ENCODE measurements around the gene TP63. TPM values are rescaled to one million over a fixed set of nuclear protein-coding genes. Genes with fewer than 3 reads are reported as not detected.

TP63 gene
- total RNA-seq, 1 experiment from 2014 or later, result 41.9 TPM

DNA sequence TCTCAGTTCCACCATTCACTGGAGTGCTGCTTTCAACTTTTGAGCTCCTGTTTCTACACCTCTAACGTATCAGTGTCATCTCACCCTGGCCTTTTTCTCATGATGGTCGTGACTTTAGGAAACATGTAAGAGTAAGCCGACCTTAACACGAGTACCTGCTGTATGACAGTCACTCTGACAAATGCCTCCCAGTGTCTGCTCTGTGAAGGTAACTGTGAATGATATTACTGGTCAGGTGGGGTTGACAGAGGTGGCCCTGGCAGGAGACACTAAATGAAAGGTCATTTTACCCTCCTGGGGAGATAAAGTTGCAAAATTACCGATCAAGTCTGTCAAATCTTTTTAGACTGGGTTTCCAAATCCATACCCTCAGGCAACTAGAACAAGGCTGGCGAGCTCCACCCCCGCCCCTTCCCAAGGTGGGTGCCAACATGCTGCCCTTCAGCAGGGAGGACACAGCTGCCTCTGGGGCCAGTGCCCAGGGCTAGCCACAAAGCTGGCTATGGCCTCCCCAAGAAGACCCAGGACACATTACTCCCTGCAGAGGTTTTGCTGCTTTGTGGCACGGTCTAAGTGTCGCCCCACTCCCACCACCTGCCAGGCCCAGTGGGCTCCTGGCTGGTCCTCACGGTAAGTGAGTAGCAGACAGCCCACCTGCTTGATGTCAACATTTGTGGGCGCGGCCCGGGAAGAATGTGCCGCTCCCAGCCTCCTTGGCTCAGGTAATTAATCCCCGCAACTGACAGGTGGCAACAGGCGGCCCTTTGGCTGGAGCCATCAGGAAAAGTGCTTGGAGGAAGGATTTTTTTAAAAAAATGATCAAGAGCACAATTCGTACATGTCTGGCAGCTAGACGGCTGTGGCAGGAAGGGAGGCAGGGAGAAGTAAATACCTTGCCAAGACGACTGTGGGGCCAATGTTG, 211.8 kb downstream of the TP63 start:
- Mint-ChIP-seq H3K4me3 (ENCODE audit: unreplicated experiment) (peak overlapping the region; percentile 15), H3K27me3 (ENCODE audit: insufficient read depth, unreplicated experiment) (no peaks in the 10 kb centered on the region), H3K36me3 (ENCODE audit: insufficient read depth, unreplicated experiment) (peaks cover 34% of the 10 kb centered on the region), H3K4me1 (ENCODE audit: insufficient read depth, unreplicated experiment) (peaks cover 49% of the 10 kb centered on the region), H3K9me3 (ENCODE audit: unreplicated experiment) (no peaks in the 10 kb centered on the region), H3K27ac (ENCODE audit: low read depth, unreplicated experiment) (peak overlapping the region; percentile 99)
- TF ChIP-seq, protein P1, sequence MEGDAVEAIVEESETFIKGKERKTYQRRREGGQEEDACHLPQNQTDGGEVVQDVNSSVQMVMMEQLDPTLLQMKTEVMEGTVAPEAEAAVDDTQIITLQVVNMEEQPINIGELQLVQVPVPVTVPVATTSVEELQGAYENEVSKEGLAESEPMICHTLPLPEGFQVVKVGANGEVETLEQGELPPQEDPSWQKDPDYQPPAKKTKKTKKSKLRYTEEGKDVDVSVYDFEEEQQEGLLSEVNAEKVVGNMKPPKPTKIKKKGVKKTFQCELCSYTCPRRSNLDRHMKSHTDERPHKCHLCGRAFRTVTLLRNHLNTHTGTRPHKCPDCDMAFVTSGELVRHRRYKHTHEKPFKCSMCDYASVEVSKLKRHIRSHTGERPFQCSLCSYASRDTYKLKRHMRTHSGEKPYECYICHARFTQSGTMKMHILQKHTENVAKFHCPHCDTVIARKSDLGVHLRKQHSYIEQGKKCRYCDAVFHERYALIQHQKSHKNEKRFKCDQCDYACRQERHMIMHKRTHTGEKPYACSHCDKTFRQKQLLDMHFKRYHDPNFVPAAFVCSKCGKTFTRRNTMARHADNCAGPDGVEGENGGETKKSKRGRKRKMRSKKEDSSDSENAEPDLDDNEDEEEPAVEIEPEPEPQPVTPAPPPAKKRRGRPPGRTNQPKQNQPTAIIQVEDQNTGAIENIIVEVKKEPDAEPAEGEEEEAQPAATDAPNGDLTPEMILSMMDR (IDR thresholded peaks at IDR 0.05; ENCODE audit: unreplicated experiment), result no peak
- ChIA-PET POLR2A (interaction anchor here (0.7 to 9.7 kb wide), 33 partner anchors 10 to 574 kb away, joined by 3 to 166 read pairs (median 7); no protein-coding TSS in a partner anchor), CTCF (interaction anchor here (0.6 to 2.9 kb wide), 8 partner anchors 18 to 574 kb away, joined by 3 to 12 read pairs (median 6); no protein-coding TSS in a partner anchor)
- BruUV-seq (replicated peaks), result no TSS peak
- intact Hi-C loops (cut with micrococcal nuclease), result no loop called here
- DNase-seq (ENCODE audit: unreplicated experiment), result peak; percentile 93

DNA sequence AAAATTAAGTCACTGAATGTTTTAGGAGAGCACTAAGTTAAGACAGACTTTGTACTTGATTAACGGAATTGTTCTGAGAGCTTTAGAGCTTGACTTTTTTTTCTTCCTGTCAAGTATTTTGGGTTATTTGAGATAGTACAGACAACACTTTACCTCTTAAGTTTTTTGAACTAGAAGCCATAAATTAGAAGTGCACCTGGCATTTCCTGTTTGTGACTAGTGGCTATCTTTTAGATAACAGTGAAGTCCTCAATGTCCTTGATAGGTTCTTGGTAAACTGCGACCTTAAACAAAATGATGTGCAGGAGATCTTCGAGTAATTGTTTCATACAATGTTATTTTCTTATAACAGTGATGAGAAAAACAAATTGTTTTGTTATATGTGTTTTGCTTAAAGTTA, 213.9 kb downstream of the TP63 start:
- peaks cover 36% of the 10 kb centered on the region for H3K4me1 Mint-ChIP-seq (ENCODE audit: insufficient read depth, unreplicated experiment)
- H3K27me3 Mint-ChIP-seq (ENCODE audit: insufficient read depth, unreplicated experiment), result no peaks in the 10 kb centered on the region
- TF ChIP-seq, protein P1 (IDR thresholded peaks at IDR 0.05; ENCODE audit: unreplicated experiment), result no peak
- no peak for DNase-seq (ENCODE audit: unreplicated experiment)
- no peak overlapping the region for H3K4me3 Mint-ChIP-seq (ENCODE audit: unreplicated experiment)
- H3K36me3 Mint-ChIP-seq (ENCODE audit: insufficient read depth, unreplicated experiment), result peaks cover 55% of the 10 kb centered on the region
- POLR2A ChIA-PET, result interaction anchor here (0.6 to 9.7 kb wide), 12 partner anchors 8 to 577 kb away, joined by 3 to 166 read pairs (median 7); no protein-coding TSS in a partner anchor
- BruUV-seq (replicated peaks), result no TSS peak
- intact Hi-C loops (cut with micrococcal nuclease), result no loop called here
- H3K9me3 Mint-ChIP-seq (ENCODE audit: unreplicated experiment), result no peaks in the 10 kb centered on the region
- CTCF ChIA-PET, result interaction anchor here (1.0 to 1.4 kb wide), 3 partner anchors 12 to 573 kb away, joined by 3 read pairs; no protein-coding TSS in a partner anchor
- peak overlapping the region; percentile 21 for H3K27ac Mint-ChIP-seq (ENCODE audit: low read depth, unreplicated experiment)

DNA sequence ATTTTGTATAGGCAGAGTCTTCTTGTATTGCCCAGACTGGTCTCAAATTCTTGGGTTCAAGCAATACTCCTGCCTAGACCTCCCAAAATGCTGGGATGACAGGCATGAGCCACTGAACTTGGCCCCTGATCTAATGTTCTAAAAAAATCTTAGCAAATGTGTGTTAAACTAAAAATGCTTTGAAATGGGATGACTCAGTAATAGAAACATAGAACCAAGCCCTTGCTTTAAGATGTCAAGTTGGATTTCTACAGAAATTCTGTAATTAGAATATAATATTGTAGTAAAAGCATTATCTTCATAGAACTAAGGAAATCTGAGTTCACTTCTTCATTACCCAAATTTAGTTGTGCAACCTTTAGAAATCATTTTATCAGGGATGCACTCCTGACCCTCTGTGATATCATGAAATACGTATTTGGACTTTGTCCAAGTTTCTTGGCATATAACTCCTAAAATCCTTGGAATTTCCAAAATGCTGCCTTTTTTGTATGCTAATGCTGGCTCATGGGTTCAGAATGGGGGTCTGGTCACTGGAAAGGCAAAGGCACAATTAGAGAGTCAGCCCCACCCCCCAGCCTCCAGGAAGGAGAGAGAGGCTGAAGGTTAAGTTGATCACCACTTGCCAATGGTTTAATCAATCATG, 217.3 kb downstream of the TP63 start:
- ChIA-PET POLR2A (interaction anchor here (1.6 kb wide), 2 partner anchors 8 to 14 kb away, joined by 6 to 10 read pairs; no protein-coding TSS in a partner anchor), CTCF (no interaction called here)
- no peak overlapping the region for H3K4me3 Mint-ChIP-seq (ENCODE audit: unreplicated experiment)
- H3K4me1 Mint-ChIP-seq (ENCODE audit: insufficient read depth, unreplicated experiment), result peaks cover 6% of the 10 kb centered on the region
- H3K27ac Mint-ChIP-seq (ENCODE audit: low read depth, unreplicated experiment), result no peak overlapping the region
- peaks cover 11% of the 10 kb centered on the region for H3K9me3 Mint-ChIP-seq (ENCODE audit: unreplicated experiment)
- H3K36me3 Mint-ChIP-seq (ENCODE audit: insufficient read depth, unreplicated experiment), result peaks cover 62% of the 10 kb centered on the region
- H3K27me3 Mint-ChIP-seq (ENCODE audit: insufficient read depth, unreplicated experiment), result no peaks in the 10 kb centered on the region
- BruUV-seq (replicated peaks), result no TSS peak
- DNase-seq (ENCODE audit: unreplicated experiment), result no peak
- intact Hi-C loops (cut with micrococcal nuclease), result no loop called here
- TF ChIP-seq, protein P1 (IDR thresholded peaks at IDR 0.05; ENCODE audit: unreplicated experiment), result no peak

DNA sequence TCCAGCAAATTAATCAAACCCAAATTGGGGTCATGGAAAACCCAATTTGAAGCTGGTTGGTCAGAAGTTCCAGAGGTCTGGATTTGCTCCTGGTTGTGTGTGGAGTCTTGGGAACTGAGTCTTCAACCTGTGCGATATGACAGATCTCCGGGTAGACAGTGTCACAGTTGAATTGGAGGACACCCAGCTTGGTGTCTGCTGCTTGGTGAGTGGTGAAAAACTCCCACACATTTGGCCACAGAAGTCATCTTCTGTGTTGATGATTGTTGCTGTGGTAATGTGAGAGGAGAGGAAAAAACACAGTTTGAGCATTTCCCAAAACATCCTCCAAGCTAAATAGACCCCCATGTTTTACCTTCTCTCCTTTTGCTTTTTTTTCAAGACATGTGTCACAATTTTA, 218.1 kb downstream of the TP63 start:
- DNase-seq (ENCODE audit: unreplicated experiment), result no peak
- H3K27me3 Mint-ChIP-seq (ENCODE audit: insufficient read depth, unreplicated experiment), result no peaks in the 10 kb centered on the region
- H3K27ac Mint-ChIP-seq (ENCODE audit: low read depth, unreplicated experiment), result no peak overlapping the region
- TF ChIP-seq, protein P1 (IDR thresholded peaks at IDR 0.05; ENCODE audit: unreplicated experiment), result no peak
- peaks cover 6% of the 10 kb centered on the region for H3K4me1 Mint-ChIP-seq (ENCODE audit: insufficient read depth, unreplicated experiment)
- intact Hi-C loops (cut with micrococcal nuclease), result no loop called here
- CTCF ChIA-PET, result no interaction called here
- no peak overlapping the region for H3K4me3 Mint-ChIP-seq (ENCODE audit: unreplicated experiment)
- peaks cover 14% of the 10 kb centered on the region for H3K9me3 Mint-ChIP-seq (ENCODE audit: unreplicated experiment)
- peaks cover 62% of the 10 kb centered on the region for H3K36me3 Mint-ChIP-seq (ENCODE audit: insufficient read depth, unreplicated experiment)
- POLR2A ChIA-PET, result interaction anchor here (0.7 to 1.6 kb wide), 3 partner anchors 13 to 38 kb away, joined by 3 to 6 read pairs (median 3); no protein-coding TSS in a partner anchor
- BruUV-seq (replicated peaks), result no TSS peak
